HG03159 (cell line): ENCODE measurements around the gene SH3D19.

Experiments
- ATAC-seq: cut with Tn5 transposase; IDR thresholded peaks from one replicate; pipeline ENCODE4 v1.9.1; 2021; ENCODE audit warnings: mild to moderate bottlenecking, moderate library complexity; ENCODE audit not compliant: unreplicated experiment

SH3D19 gene

GRCh38 chr4:151199319-151200190, 125.8 kb downstream of the SH3D19 start:
- no peak for ATAC-seq

DNA sequence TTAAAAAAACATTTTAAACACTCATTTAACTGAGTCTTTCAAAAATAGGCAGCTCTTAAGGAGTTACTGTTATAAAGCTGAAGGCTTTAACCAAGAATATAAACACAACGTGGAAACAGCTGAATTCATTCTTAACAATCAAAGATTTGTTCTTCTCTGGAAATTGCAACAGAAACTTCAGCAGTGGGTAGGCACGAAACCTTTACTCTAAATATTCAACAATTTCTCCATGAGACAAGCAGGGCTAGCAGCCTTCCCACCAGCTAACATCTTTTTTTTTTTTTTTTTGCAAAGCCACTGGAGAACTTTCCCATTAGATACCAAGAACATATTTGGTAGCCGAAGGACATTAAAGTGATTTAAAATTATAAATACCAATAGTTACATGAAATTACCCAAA, 126.7 kb downstream of the SH3D19 start:
- ATAC-seq: no peak

- no peak for ATAC-seq
Measured at GRCh38 chr4:151197247-151197646, 128.2 kb downstream of the SH3D19 start.

- no peak for ATAC-seq
Measured at GRCh38 chr4:151195801-151196200, 129.6 kb downstream of the SH3D19 start.

DNA sequence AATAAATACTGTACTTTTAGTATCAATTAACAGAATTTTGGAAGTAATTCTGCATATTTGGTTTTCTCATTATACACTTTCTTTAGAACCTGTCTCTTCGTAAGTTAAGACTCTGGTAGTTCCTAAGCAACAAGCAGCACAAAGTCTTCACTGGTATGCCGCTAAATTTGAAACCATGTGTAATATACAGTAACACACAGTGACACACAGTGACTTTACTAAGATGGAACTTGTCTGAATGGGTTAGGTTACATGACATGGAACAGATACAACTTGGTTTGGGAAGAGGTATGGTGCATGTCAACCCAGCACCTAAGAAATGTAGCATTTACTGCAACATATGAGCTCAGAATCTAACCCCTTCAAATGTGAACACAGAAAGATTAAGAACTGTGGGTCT, 132.0 kb downstream of the SH3D19 start:
- ATAC-seq: no peak

DNA sequence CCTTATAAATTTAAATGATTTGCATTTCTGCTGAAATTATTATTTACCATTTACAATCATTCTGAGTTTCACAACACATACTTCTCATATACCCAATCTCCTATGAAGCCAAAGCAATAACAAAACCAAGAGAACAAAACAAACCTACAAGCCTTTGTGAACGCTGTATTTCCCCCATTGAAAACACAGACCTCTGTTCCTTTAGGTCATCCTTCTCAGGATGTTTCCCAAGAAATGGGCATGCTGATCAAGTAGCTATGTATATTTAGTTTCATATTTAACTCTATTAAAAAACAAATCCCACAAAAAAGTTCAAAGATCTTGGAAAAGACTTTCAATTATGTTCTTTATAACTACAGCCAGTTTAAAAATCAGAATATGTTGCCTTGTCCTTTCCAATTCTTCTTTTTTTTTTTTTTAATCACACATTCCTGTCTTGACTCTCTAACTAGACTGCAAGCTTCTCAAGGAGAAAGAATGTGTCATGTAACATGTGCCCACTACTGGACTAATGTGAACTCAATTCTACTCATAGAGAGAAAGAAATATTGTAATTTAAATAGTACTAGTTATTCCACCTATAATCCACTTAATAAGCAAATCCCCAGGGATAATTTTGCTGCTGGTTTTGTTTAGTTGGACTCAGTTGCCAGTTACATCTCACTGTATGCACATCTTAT, 132.7 kb downstream of the SH3D19 start:
- no peak for ATAC-seq

GRCh38 chr4:151184523-151185458, 140.6 kb downstream of the SH3D19 start:
- ATAC-seq: no peak

- ATAC-seq: no peak
Measured at GRCh38 chr4:151182455-151182996, 142.9 kb downstream of the SH3D19 start.

GRCh38 chr4:151176685-151177084, 148.7 kb downstream of the SH3D19 start:
- ATAC-seq: no peak

DNA sequence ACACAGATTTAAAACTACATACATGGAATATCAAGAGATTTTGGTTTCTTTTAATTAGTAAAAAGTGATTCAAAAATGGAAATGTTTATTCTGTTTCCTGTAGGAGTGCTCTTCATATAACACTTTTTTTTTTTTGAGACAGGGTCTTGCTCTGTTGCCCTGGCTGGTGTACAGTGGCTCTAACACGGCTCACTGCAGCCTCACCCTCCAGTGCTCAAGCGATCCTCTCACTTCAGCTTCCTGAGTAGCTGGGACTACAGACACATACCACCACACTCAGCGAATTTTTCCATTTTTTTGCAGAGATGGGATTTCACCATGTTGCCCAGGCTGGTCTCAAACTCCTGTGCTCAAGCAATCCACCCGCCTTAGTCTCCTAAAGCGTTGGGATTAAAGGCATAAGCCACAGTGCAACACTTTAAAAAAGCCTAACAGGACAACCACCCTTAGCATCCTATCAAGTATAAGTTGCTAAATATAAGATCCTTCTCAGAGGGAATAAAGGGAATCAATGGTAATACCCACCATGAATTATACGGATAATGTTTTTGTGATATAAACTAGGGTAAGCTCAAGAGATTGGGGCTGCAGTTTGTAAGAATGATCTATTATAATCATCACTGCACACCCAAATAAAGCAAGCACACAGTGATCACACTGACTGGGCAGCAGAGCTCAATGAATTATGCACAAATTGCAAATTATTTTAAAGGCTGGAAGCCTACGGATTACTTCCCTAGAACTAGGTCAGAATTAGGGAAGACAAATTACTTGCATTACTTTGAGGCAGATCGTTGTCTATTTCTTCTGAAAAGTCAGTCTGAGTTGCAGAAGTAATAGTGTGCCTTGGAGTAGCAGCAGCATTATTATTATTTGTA, 149.4 kb downstream of the SH3D19 start:
- ATAC-seq: no peak

- no peak for ATAC-seq
Measured at GRCh38 chr4:151175233-151175632, 150.2 kb downstream of the SH3D19 start.

GRCh38 chr4:151174784-151175183, 150.6 kb downstream of the SH3D19 start:
- ATAC-seq: no peak

GRCh38 chr4:151173871-151174270, 151.5 kb downstream of the SH3D19 start:
- ATAC-seq: no peak

DNA sequence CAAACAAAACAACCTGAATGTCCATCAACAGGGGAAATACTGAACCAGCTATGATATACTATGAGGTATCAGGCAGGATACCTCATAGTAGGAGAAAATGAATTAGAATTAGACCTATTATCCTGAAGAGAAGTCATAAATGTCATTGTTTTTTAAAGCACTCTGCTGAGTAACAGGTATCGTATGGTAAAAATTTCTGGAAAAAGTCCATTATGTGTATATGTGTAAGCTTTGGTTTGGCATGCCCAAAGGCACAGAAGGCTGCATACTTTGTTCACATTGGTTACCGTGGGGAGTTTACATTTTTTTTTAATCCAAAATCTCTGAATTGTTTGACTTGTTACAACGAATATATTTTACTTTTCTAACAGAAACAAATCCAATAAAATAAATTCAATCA, 155.5 kb downstream of the SH3D19 start:
- ATAC-seq: no peak

DNA sequence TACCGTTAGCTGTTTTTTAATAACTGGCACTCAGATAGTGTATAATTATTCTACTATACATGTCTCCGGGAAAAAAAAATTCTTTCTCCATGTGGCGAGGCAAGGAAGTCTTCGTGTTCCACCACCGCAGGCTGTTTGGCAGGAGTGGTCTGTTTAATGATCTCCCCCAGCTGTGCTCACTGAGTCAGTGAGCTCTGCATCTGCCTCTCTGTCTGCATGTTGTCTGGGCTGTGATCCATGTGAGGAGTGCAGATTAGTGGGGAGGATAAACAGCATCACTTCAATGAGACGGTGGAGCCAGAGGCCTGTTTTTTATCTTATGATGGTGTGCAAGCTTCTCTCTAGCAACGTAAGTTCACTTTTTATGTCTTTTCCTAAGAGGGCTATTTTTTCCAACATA, 156.2 kb downstream of the SH3D19 start:
- ATAC-seq: no peak

GRCh38 chr4:151167561-151167960, 157.8 kb downstream of the SH3D19 start:
- no peak for ATAC-seq

DNA sequence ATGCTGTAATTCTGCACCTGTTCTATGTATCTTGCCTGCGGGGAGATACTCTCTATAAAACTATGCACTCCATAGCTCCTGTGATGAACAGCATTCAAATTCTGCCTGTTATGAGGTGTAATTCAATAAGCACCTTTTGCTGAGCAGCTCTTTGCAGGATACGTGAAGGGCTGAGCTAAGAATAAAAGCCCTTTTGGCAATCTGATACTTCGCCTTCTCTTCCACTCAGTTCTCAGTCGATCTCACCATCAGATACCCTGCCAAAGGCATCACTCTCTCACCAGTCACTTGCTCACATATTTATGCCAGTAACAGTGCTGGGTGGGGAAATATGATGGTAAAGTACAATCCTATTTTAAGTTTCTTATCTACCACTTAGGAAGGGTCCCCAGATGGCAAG, 158.8 kb downstream of the SH3D19 start:
- no peak for ATAC-seq

GRCh38 chr4:151165205-151166000, 160.0 kb downstream of the SH3D19 start:
- no peak for ATAC-seq

DNA sequence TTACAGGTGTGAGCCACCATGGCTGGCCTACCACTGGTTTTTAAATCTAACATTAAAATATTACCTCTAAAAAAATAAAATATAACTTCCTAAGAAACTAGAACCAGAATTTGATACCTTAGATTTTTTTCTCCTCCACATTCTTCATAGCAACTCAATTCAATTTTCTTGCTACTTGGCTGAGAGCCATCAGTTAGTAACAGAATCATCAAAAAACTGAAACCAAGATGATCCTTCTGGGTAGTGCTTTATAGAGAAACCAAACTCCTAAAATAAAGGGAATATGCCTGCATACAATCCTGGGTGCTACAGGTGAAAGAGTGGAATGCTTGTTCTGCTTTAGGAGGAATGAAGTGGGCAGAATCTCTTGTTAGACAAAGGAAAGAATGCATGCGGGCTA, 161.6 kb downstream of the SH3D19 start:
- no peak for ATAC-seq
